Spleen (tissue), 7 donors: ENCODE results near the gene APBB2.

Source experiments
- CTCF ChIP-seq, 11 experiments: fragments of 200-600 bp in 7 of 11; fragments of 450-650 bp in 4 of 11; sonication (generic) in 4 of 11; IDR thresholded peaks in 8 of 11; conservative IDR thresholded peaks in 3 of 11; 1 replicate in 7 of 11; 2 replicates in 4 of 11; pipeline versions ENCODE4 v1.4.0 to v1.8.0; 2016 to 2021; ENCODE audit warnings: antibody characterized with exemption in 11 of 11, inconsistent platforms in 4 of 11, mild to moderate bottlenecking in 1 of 11
- POLR2AphosphoS5 ChIP-seq, 3 donors: sonication (generic); formaldehyde crosslinking; IDR thresholded peaks; one replicate each; pipeline ENCODE4 v1.5.1; 2017; ENCODE audit warnings: antibody characterized with exemption in 3 of 3
- donor health status: DM: no; HTN: no; CAD: no; lungs with moderate emphysema.
- donor health status: DM: no; HTN: no; CAD: no.
- donor health status: DM: no; HTN: no; CAD: no.

- TF ChIP-seq CTCF (IDR thresholded peaks at IDR 0.05 in 8 of 11, conservative IDR thresholded peaks at IDR 0.05 in 3 of 11) (no peak), POLR2AphosphoS5 (IDR thresholded peaks at IDR 0.05) (no peak)
Observed at GRCh38 chr4:40912460-40913184, 301.7 kb downstream of the APBB2 start.
